SKM-1 treated with dmso at 0.1 percent for 144 hours (cell line): ENCODE measurements around the gene CHMP2A.
"Not testable (repeated sequence)": the region's sequence is repeated elsewhere in the genome, so short reads cannot be mapped to it uniquely, and the experiment has no call there.

Experiments used
- DNase-seq: peaks from one replicate; lab custom pipeline; 2025; ENCODE audit not compliant: unreplicated experiment; lab: John Stamatoyannopoulos, UW

Gene CHMP2A

GRCh38 chr19:58554494-58555368, at the start of gene CHMP2A:
CHMP2A (minus strand) TSS chr19:58555105; CDS start chr19:58554212, 893 bp downstream.
- no peak for DNase-seq

GRCh38 chr19:58586133-58586765, 31.3 kb upstream of the CHMP2A start:
- no peak for DNase-seq

- no peak for DNase-seq
Observed at GRCh38 chr19:58585442-58586132, 30.7 kb upstream of the CHMP2A start.

- DNase-seq: no peak
Observed at GRCh38 chr19:58584498-58585441, 29.9 kb upstream of the CHMP2A start.

GRCh38 chr19:58582985-58583384, 28.1 kb upstream of the CHMP2A start:
- DNase-seq: no peak

- no peak for DNase-seq
Observed at GRCh38 chr19:58581227-58582141, 26.6 kb upstream of the CHMP2A start.

GRCh38 chr19:58579473-58580142, 24.7 kb upstream of the CHMP2A start:
- no peak for DNase-seq

- DNase-seq: no peak
Observed at GRCh38 chr19:58578012-58578925, 23.4 kb upstream of the CHMP2A start.

- DNase-seq: not testable (repeated sequence)
Observed at GRCh38 chr19:58577581-58577980, 22.7 kb upstream of the CHMP2A start.

- no peak for DNase-seq
Observed at GRCh38 chr19:58575183-58576041, 20.5 kb upstream of the CHMP2A start.

- DNase-seq: no peak
Observed at GRCh38 chr19:58573658-58574164, 18.8 kb upstream of the CHMP2A start.

GRCh38 chr19:58572818-58573657, 18.1 kb upstream of the CHMP2A start, which contains the start of gene MZF1:
MZF1 (minus strand) TSS chr19:58573335; CDS start chr19:58571389, 1,946 bp downstream.
- no peak for DNase-seq

- no peak for DNase-seq
Observed at GRCh38 chr19:58572026-58572817, 17.3 kb upstream of the CHMP2A start.

GRCh38 chr19:58571575-58571947, 16.7 kb upstream of the CHMP2A start:
- DNase-seq: no peak
